ENCODE results near the gene POR.
A peak's percentile ranks its signal among the peaks of the same experiment; 100 is the strongest.
"Not testable (repeated sequence)": the region's sequence is repeated elsewhere in the genome, so short reads cannot be mapped to it uniquely, and the experiment has no call there.

POR gene

GRCh38 chr7:75914655-75915415 lies at the start of gene POR:
Gene POR, plus strand, starts transcription at chr7:75915155. Its CDS starts 38,847 bp downstream, at chr7:75954002.
- peak; percentile 89 for DNase-seq

GRCh38 chr7:75866114-75866488 lies 48.9 kb upstream of the POR start:
- peak; percentile 83 for DNase-seq

GRCh38 chr7:75866489-75867389 lies 48.2 kb upstream of the POR start:
- DNase-seq: peak; percentile 79

GRCh38 chr7:75867390-75867717 lies 47.6 kb upstream of the POR start:
- peak; percentile 55 for DNase-seq

- no peak for DNase-seq
Measured at GRCh38 chr7:75868153-75868552, 46.8 kb upstream of the POR start.

- DNase-seq: no peak
Measured at GRCh38 chr7:75869776-75870379, 45.1 kb upstream of the POR start.

GRCh38 chr7:75870557-75871161 lies 44.3 kb upstream of the POR start:
- no peak for DNase-seq

- DNase-seq: peak; percentile 30
Measured at GRCh38 chr7:75872073-75872782, 42.7 kb upstream of the POR start.

- DNase-seq: not testable (repeated sequence)
Measured at GRCh38 chr7:75874180-75874579, 40.8 kb upstream of the POR start.

GRCh38 chr7:75875113-75876080 lies 39.6 kb upstream of the POR start:
- no peak for DNase-seq

- DNase-seq: no peak
Measured at GRCh38 chr7:75876126-75876881, 38.7 kb upstream of the POR start.

- no peak for DNase-seq
Measured at GRCh38 chr7:75878312-75878768, 36.6 kb upstream of the POR start.

GRCh38 chr7:75878769-75879611 lies 36.0 kb upstream of the POR start, which contains the start of gene RHBDD2:
Gene RHBDD2, plus strand, starts transcription at chr7:75879034. Its CDS starts 49 bp downstream, at chr7:75879083.
- peak; percentile 94 for DNase-seq

GRCh38 chr7:75879771-75880184 lies 35.2 kb upstream of the POR start:
- peak; percentile 12 for DNase-seq

GRCh38 chr7:75880242-75880641 lies 34.7 kb upstream of the POR start:
- no peak for DNase-seq

- no peak for DNase-seq
Measured at GRCh38 chr7:75881436-75882095, 33.4 kb upstream of the POR start.

- DNase-seq: not testable (repeated sequence)
Measured at GRCh38 chr7:75883265-75883824, 31.6 kb upstream of the POR start.

GRCh38 chr7:75884476-75884875 lies 30.5 kb upstream of the POR start:
- no peak for DNase-seq

Data from HCEC 1CT (cell line).